K562 (cell line): ENCODE results near the gene CORO1A.
A peak's percentile ranks its signal among the peaks of the same experiment; 100 is the strongest.

Source experiments
- ASH1L ChIP-seq: fragments of 450-650 bp; IDR thresholded peaks from 2 replicates; pipeline ENCODE4 v1.6.1; 2018; ENCODE audit warnings: borderline replicate concordance, mild to moderate bottlenecking, low read depth; ENCODE audit not compliant: partially characterized antibody
- CTCF ChIP-seq, 3 experiments: IDR thresholded peaks in 2 of 3; conservative IDR thresholded peaks in 1 of 3; 2 replicates each; pipeline ENCODE4 v1.5.1; 2011 to 2012; ENCODE audit warnings: low read length in 3 of 3, mild to moderate bottlenecking in 3 of 3, control low read depth in 2 of 3, improper control_type of control experiment in 1 of 3, inconsistent platforms in 1 of 3, low read depth in 1 of 3, mixed read lengths in 1 of 3, moderate library complexity in 1 of 3; ENCODE audit not compliant: insufficient read depth in 2 of 3
- EZH2 ChIP-seq: IDR thresholded peaks from 2 replicates; pipeline ENCODE4 v1.6.1; 2012; ENCODE audit warnings: low read depth, mild to moderate bottlenecking, inconsistent platforms, low read length, borderline replicate concordance
- FOSL1 ChIP-seq: fragments of 200-800 bp; sonication (Bioruptor generic); conservative IDR thresholded peaks from 2 replicates; pipeline ENCODE4 v1.6.1; 2016; ENCODE audit warnings: missing genetic modification characterization, missing compliant biosample characterization
- GTF2F1 ChIP-seq: IDR thresholded peaks from 2 replicates; pipeline ENCODE4 v1.6.1; 2011; ENCODE audit warnings: low read depth, low read length, improper control_type of control experiment
- POLR2A ChIP-seq: fragments of 450-650 bp; conservative IDR thresholded peaks from 2 replicates; pipeline ENCODE4 v1.6.1; 2016
- STAT5B ChIP-seq: fragments of 250-450 bp; sonication (Bioruptor Pico); IDR thresholded peaks from 2 replicates; pipeline ENCODE4 v1.8.0; 2021; ENCODE audit warnings: mild to moderate bottlenecking, inconsistent platforms
- TAF1 ChIP-seq: IDR thresholded peaks from 2 replicates; pipeline ENCODE4 v1.6.1; 2011; ENCODE audit warnings: mild to moderate bottlenecking, low read length, moderate library complexity; ENCODE audit not compliant: insufficient read depth, control insufficient read depth, severe bottlenecking; ENCODE audit errors: extremely low read depth
- YY1 ChIP-seq, 3 experiments: IDR thresholded peaks; 2 replicates each; pipeline ENCODE4 v1.6.1; 2011; ENCODE audit warnings: low read length in 2 of 3, mild to moderate bottlenecking in 2 of 3, moderate library complexity in 2 of 3, borderline replicate concordance in 1 of 3, control low read depth in 1 of 3, low read depth in 1 of 3; ENCODE audit not compliant: insufficient read depth in 3 of 3, insufficient replicate concordance in 2 of 3, control insufficient read depth in 1 of 3, insufficient read length in 1 of 3; ENCODE audit errors: extremely low read depth in 1 of 3
- ZNF282 ChIP-seq: sonication (generic); formaldehyde crosslinking; IDR thresholded peaks from 2 replicates; pipeline ENCODE4 v1.8.1; 2023; ENCODE audit warnings: missing genetic modification reagents
- ZNF717 ChIP-seq: fragments of 250-450 bp; sonication (Bioruptor Pico); IDR thresholded peaks from 2 replicates; pipeline ENCODE4 v1.5.0; 2021

- TF ChIP-seq STAT5B (CRISPR knock-in tag) (no peak), POLR2A (peak; percentile 45; the same call in 1 of the 2 replicates), TAF1 (no peak), CTCF (IDR thresholded peaks at IDR 0.05 in 2 of 3, conservative IDR thresholded peaks at IDR 0.05 in 1 of 3; ENCODE audit: insufficient read depth in 2 of 3, low read depth in 1 of 3, low read length in 3 of 3) (peak; percentile 84 to 96 (median 87)), ZNF282 (no peak), ZNF717 (CRISPR knock-in tag) (no peak), GTF2F1 (no peak), YY1 (IDR thresholded peaks at IDR 0.05; ENCODE audit: borderline replicate concordance in 1 of 3, control insufficient read depth in 1 of 3, extremely low read depth in 1 of 3, insufficient read depth in 3 of 3, insufficient read length in 1 of 3, insufficient replicate concordance in 2 of 3, low read depth in 1 of 3, low read length in 2 of 3) (peak in 1 of 3 experiments; percentile 21), FOSL1 (tag) (no peak), EZH2 (no peak), ASH1L (no peak)
Measured at GRCh38 chr16:30186782-30187555, 3.6 kb downstream of the CORO1A start.
